HEK293T (cell line): ENCODE data around the gene NETO2.

Experiments
- CTCF ChIA-PET: fragments of 350-600 bp; formaldehyde crosslinking; extraction: SDS; loops from one replicate; lab custom pipeline; 2021; ENCODE audit warnings: antibody characterized with exemption, inconsistent platforms; lab: Yijun Ruan, JAX
- POLR2A ChIA-PET: fragments of 350-600 bp; formaldehyde crosslinking; extraction: SDS; loops from one replicate; lab custom pipeline; 2020; ENCODE audit warnings: antibody characterized with exemption, inconsistent platforms; lab: Yijun Ruan, JAX
- DNase-seq: peaks from one replicate; pipeline ENCODE4 v3.0.0; 2012; ENCODE audit warnings: mixed read lengths; ENCODE audit errors: extremely low spot score
- ARNT ChIP-seq: fragments of 450-650 bp; IDR thresholded peaks from 2 replicates; pipeline ENCODE4 v1.6.1; 2017; ENCODE audit warnings: mild to moderate bottlenecking
- BHLHE40 ChIP-seq: fragments of 450-650 bp; IDR thresholded peaks from 2 replicates; pipeline ENCODE4 v1.6.1; 2016; ENCODE audit warnings: mild to moderate bottlenecking, moderate library complexity, borderline replicate concordance
- CTBP1 ChIP-seq: fragments of 450-650 bp; IDR thresholded peaks from 2 replicates; pipeline ENCODE4 v1.6.1; 2016; ENCODE audit warnings: borderline replicate concordance
- ELF4 ChIP-seq: fragments of 450-650 bp; IDR thresholded peaks from 2 replicates; pipeline ENCODE4 v1.6.1; 2017; ENCODE audit warnings: antibody characterized with exemption
- FOXA1 ChIP-seq: fragments of 450-650 bp; IDR thresholded peaks from 2 replicates; pipeline ENCODE4 v1.6.1; 2016; ENCODE audit warnings: mild to moderate bottlenecking
- FOXK2 ChIP-seq: fragments of 450-650 bp; IDR thresholded peaks from 2 replicates; pipeline ENCODE4 v1.6.1; 2016; ENCODE audit warnings: mild to moderate bottlenecking
- FOXM1 ChIP-seq: fragments of 450-650 bp; IDR thresholded peaks from 2 replicates; pipeline ENCODE4 v1.6.1; 2017; ENCODE audit warnings: mild to moderate bottlenecking, borderline replicate concordance
- HDGF ChIP-seq: fragments of 450-650 bp; IDR thresholded peaks from 2 replicates; pipeline ENCODE4 v1.6.1; 2017; ENCODE audit warnings: antibody characterized with exemption, borderline replicate concordance
- L3MBTL2 ChIP-seq: fragments of 450-650 bp; conservative IDR thresholded peaks from 2 replicates; pipeline ENCODE4 v1.6.1; 2016; ENCODE audit warnings: mild to moderate bottlenecking
- LEF1 ChIP-seq: fragments of 450-650 bp; IDR thresholded peaks from 2 replicates; pipeline ENCODE4 v1.6.1; 2017; ENCODE audit warnings: mild to moderate bottlenecking, borderline replicate concordance
- NFRKB ChIP-seq: fragments of 450-650 bp; IDR thresholded peaks from 2 replicates; pipeline ENCODE4 v1.6.1; 2016; ENCODE audit warnings: mild to moderate bottlenecking, moderate library complexity
- PKNOX1 ChIP-seq: fragments of 450-650 bp; IDR thresholded peaks from 2 replicates; pipeline ENCODE4 v1.6.1; 2016
- SP1 ChIP-seq: fragments of 450-650 bp; IDR thresholded peaks from 2 replicates; pipeline ENCODE4 v1.6.1; 2017
- SUZ12 ChIP-seq: fragments of 450-650 bp; IDR thresholded peaks from 2 replicates; pipeline ENCODE4 v1.6.1; 2016; ENCODE audit warnings: mild to moderate bottlenecking
- TARDBP ChIP-seq: fragments of 450-650 bp; IDR thresholded peaks from 2 replicates; pipeline ENCODE4 v1.6.1; 2016
- ZNF384 ChIP-seq: fragments of 450-650 bp; IDR thresholded peaks from 2 replicates; pipeline ENCODE4 v1.6.1; 2016

Gene NETO2

GRCh38 chr16:47049901-47050583, 93.7 kb downstream of the NETO2 start:
- CTCF ChIA-PET, result no interaction called here

DNA sequence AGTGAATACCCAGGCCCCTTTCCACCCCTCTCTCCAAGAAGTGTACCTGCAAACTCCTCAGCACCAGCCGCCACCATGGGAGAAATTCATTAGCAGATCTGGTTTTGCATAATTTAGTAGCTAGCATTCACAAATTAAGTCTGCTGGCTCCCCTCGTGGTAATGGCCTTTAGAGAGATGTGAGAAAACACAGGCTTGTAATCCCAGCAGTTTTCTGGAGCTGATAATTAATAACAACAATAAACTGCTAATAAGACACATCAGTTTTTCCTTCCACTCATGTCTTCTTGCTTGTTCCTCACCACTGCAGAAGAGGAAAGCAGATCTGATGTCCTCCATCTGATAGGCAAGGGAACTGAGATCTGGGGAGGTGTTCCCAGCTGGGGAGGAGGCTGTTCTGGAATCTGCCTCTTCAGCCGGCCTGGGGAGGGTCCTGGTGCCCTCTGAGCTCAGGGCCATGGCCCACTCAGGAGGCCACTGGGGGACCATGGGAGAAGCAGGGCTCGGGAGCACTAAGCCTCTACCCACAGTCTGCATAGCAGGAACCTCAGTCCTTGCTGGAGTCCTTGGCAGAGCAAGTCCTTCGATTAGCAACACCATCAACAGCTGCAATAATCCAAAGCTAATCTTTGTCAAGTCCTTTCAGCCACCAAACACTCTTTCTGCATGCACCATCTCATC, 96.1 kb downstream of the NETO2 start:
- CTCF ChIA-PET, result interaction anchor here (0.5 kb wide), 1 partner anchor 215 kb away, joined by 5 read pairs; no protein-coding TSS in a partner anchor
- TF ChIP-seq NFRKB, result no peak
- TF ChIP-seq CTBP1, result no peak
- TF ChIP-seq FOXM1, result no peak
- TF ChIP-seq FOXK2, result no peak
- no peak for DNase-seq
- POLR2A ChIA-PET, result interaction anchor here (1.8 kb wide), 1 partner anchor 10 kb away, joined by 4 read pairs; no protein-coding TSS in a partner anchor

More at GRCh38 chr16:47049901-47050583, 93.7 kb downstream of the NETO2 start:
- POLR2A ChIA-PET, result interaction anchor here (1.0 kb wide), 1 partner anchor 12 kb away, joined by 3 read pairs; no protein-coding TSS in a partner anchor
- no peak for DNase-seq
- no peak for TF ChIP-seq CTBP1
- TF ChIP-seq ARNT, result no peak
- no peak for TF ChIP-seq NFRKB
- no peak for TF ChIP-seq FOXK2
- no peak for TF ChIP-seq FOXA1
- no peak for TF ChIP-seq TARDBP
- no peak for TF ChIP-seq L3MBTL2
- no peak for TF ChIP-seq SUZ12
- TF ChIP-seq PKNOX1, result no peak
- TF ChIP-seq ELF4, result no peak
- no peak for TF ChIP-seq FOXM1
- TF ChIP-seq SP1, result no peak
- no peak for TF ChIP-seq HDGF
- no peak for TF ChIP-seq BHLHE40
- TF ChIP-seq ZNF384, result no peak
- TF ChIP-seq LEF1, result no peak

GRCh38 chr16:47046726-47047523, 96.8 kb downstream of the NETO2 start:
- ChIA-PET POLR2A (interaction anchor here (1.8 kb wide), 1 partner anchor 9 kb away, joined by 4 read pairs; no protein-coding TSS in a partner anchor), CTCF (interaction anchor here (0.7 kb wide), 1 partner anchor 9 kb away, joined by 4 read pairs; no protein-coding TSS in a partner anchor)
- TF ChIP-seq ELF4 (no peak), NFRKB (no peak), BHLHE40 (no peak), TARDBP (no peak), ARNT (no peak), FOXM1 (no peak), SUZ12 (no peak), PKNOX1 (no peak), ZNF384 (no peak), FOXK2 (no peak), L3MBTL2 (no peak), HDGF (no peak), LEF1 (no peak), CTBP1 (no peak)
- no peak for DNase-seq

DNA sequence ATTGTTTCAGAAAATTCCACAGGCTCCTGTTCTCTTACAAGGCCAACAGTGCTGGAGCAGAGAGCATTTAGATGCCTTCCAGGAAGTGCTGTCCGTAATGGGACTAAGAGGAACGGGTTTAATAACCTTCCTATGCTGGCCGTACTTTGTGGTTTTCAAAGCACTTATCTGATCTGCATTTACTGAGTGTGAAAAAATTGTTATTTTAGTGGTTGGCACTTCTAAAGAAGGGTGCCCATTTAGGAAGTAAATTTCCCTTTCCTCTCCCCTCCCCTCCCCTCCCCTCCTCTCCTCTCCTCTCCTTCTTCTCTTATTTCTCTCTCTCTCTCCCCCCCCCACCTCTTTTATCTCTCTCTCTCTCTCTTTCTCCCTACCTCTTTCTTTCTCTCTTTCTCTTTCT, 98.3 kb downstream of the NETO2 start:
- DNase-seq, result no peak
- CTCF ChIA-PET, result no interaction called here

More for the DNA sequence above, 98.3 kb downstream of the NETO2 start:
- TF ChIP-seq SUZ12 (no peak), FOXA1 (no peak), TARDBP (no peak), HDGF (no peak), PKNOX1 (no peak), FOXM1 (no peak), L3MBTL2 (no peak), LEF1 (no peak), ELF4 (no peak), BHLHE40 (no peak), FOXK2 (no peak), CTBP1 (no peak), SP1 (no peak), ARNT (no peak), NFRKB (no peak), ZNF384 (no peak)
- POLR2A ChIA-PET, result no interaction called here
